ENCODE data around the gene STAC.

Gene STAC

GRCh38 chr3:36480911-36481648 is 100.8 kb downstream of the STAC start:
- Histone ChIP-seq H3K27me3 (ENCODE audit: low read depth, low read length) (no peaks in the 10 kb centered on the region), H3K36me3 (ENCODE audit: control insufficient read depth in 1 of 2, insufficient read depth in 2 of 2, low read length in 2 of 2) (no peaks in the 10 kb centered on the region), H3K27ac (ENCODE audit: low read length) (no peak overlapping the region), H3K4me3 (ENCODE audit: low read depth in 1 of 2, low read length in 2 of 2) (no peak overlapping the region), H3K4me1 (ENCODE audit: control insufficient read depth in 1 of 2, insufficient read depth in 2 of 2, low read length in 2 of 2) (no peaks in the 10 kb centered on the region), H3K9me3 (ENCODE audit: control insufficient read depth in 1 of 2, low read length in 2 of 2) (no peaks in the 10 kb centered on the region)

GRCh38 chr3:36482256-36482655 is 102.0 kb downstream of the STAC start:
- no peak overlapping the region for H3K4me3 ChIP-seq (ENCODE audit: low read depth in 1 of 2, low read length in 2 of 2)
- no peaks in the 10 kb centered on the region for H3K36me3 ChIP-seq (ENCODE audit: control insufficient read depth in 1 of 2, insufficient read depth in 2 of 2, low read length in 2 of 2)
- H3K27ac ChIP-seq (ENCODE audit: low read length), result no peak overlapping the region
- no peaks in the 10 kb centered on the region for H3K27me3 ChIP-seq (ENCODE audit: low read depth, low read length)
- no peaks in the 10 kb centered on the region for H3K9me3 ChIP-seq (ENCODE audit: control insufficient read depth in 1 of 2, low read length in 2 of 2)
- H3K4me1 ChIP-seq (ENCODE audit: control insufficient read depth in 1 of 2, insufficient read depth in 2 of 2, low read length in 2 of 2), result no peaks in the 10 kb centered on the region

GRCh38 chr3:36482880-36483279 is 102.6 kb downstream of the STAC start:
- Histone ChIP-seq H3K36me3 (ENCODE audit: control insufficient read depth in 1 of 2, insufficient read depth in 2 of 2, low read length in 2 of 2) (no peaks in the 10 kb centered on the region), H3K27ac (ENCODE audit: low read length) (no peak overlapping the region), H3K27me3 (ENCODE audit: low read depth, low read length) (no peaks in the 10 kb centered on the region), H3K4me3 (ENCODE audit: low read depth in 1 of 2, low read length in 2 of 2) (no peak overlapping the region), H3K4me1 (ENCODE audit: control insufficient read depth in 1 of 2, insufficient read depth in 2 of 2, low read length in 2 of 2) (no peaks in the 10 kb centered on the region), H3K9me3 (ENCODE audit: control insufficient read depth in 1 of 2, low read length in 2 of 2) (no peaks in the 10 kb centered on the region)

GRCh38 chr3:36483709-36484108 is 103.4 kb downstream of the STAC start:
- Histone ChIP-seq H3K27ac (ENCODE audit: low read length) (no peak overlapping the region), H3K4me1 (ENCODE audit: control insufficient read depth in 1 of 2, insufficient read depth in 2 of 2, low read length in 2 of 2) (no peaks in the 10 kb centered on the region), H3K36me3 (ENCODE audit: control insufficient read depth in 1 of 2, insufficient read depth in 2 of 2, low read length in 2 of 2) (no peaks in the 10 kb centered on the region), H3K27me3 (ENCODE audit: low read depth, low read length) (no peaks in the 10 kb centered on the region), H3K4me3 (ENCODE audit: low read depth in 1 of 2, low read length in 2 of 2) (no peak overlapping the region), H3K9me3 (ENCODE audit: control insufficient read depth in 1 of 2, low read length in 2 of 2) (no peaks in the 10 kb centered on the region)

GRCh38 chr3:36484386-36484785 is 104.1 kb downstream of the STAC start:
- no peaks in the 10 kb centered on the region for H3K9me3 ChIP-seq (ENCODE audit: control insufficient read depth in 1 of 2, low read length in 2 of 2)
- H3K27me3 ChIP-seq (ENCODE audit: low read depth, low read length), result no peaks in the 10 kb centered on the region
- no peak overlapping the region for H3K27ac ChIP-seq (ENCODE audit: low read length)
- H3K36me3 ChIP-seq (ENCODE audit: control insufficient read depth in 1 of 2, insufficient read depth in 2 of 2, low read length in 2 of 2), result no peaks in the 10 kb centered on the region
- H3K4me3 ChIP-seq (ENCODE audit: low read depth in 1 of 2, low read length in 2 of 2), result no peak overlapping the region
- H3K4me1 ChIP-seq (ENCODE audit: control insufficient read depth in 1 of 2, insufficient read depth in 2 of 2, low read length in 2 of 2), result no peaks in the 10 kb centered on the region

- no peak overlapping the region for H3K4me3 ChIP-seq (ENCODE audit: low read depth in 1 of 2, low read length in 2 of 2)
- no peaks in the 10 kb centered on the region for H3K9me3 ChIP-seq (ENCODE audit: control insufficient read depth in 1 of 2, low read length in 2 of 2)
- no peaks in the 10 kb centered on the region for H3K27me3 ChIP-seq (ENCODE audit: low read depth, low read length)
- no peak overlapping the region for H3K27ac ChIP-seq (ENCODE audit: low read length)
- H3K36me3 ChIP-seq (ENCODE audit: control insufficient read depth in 1 of 2, insufficient read depth in 2 of 2, low read length in 2 of 2), result no peaks in the 10 kb centered on the region
- peaks cover 0 to 6% of the 10 kb centered on the region in 2 donors for H3K4me1 ChIP-seq (ENCODE audit: control insufficient read depth in 1 of 2, insufficient read depth in 2 of 2, low read length in 2 of 2)
These were observed 105.9 kb downstream of the STAC start for GRCh38 chr3:36486009-36486795.

GRCh38 chr3:36487616-36488015 is 107.3 kb downstream of the STAC start:
- Histone ChIP-seq H3K4me3 (ENCODE audit: low read depth in 1 of 2, low read length in 2 of 2) (no peak overlapping the region), H3K36me3 (ENCODE audit: control insufficient read depth in 1 of 2, insufficient read depth in 2 of 2, low read length in 2 of 2) (no peaks in the 10 kb centered on the region), H3K27me3 (ENCODE audit: low read depth, low read length) (no peaks in the 10 kb centered on the region), H3K4me1 (ENCODE audit: control insufficient read depth in 1 of 2, insufficient read depth in 2 of 2, low read length in 2 of 2) (peaks cover 0 to 10% of the 10 kb centered on the region in 2 donors), H3K9me3 (ENCODE audit: control insufficient read depth in 1 of 2, low read length in 2 of 2) (no peaks in the 10 kb centered on the region), H3K27ac (ENCODE audit: low read length) (no peak overlapping the region)

GRCh38 chr3:36488077-36488789 is 107.9 kb downstream of the STAC start:
- Histone ChIP-seq H3K4me1 (ENCODE audit: control insufficient read depth in 1 of 2, insufficient read depth in 2 of 2, low read length in 2 of 2) (peaks cover 0 to 10% of the 10 kb centered on the region in 2 donors), H3K9me3 (ENCODE audit: control insufficient read depth in 1 of 2, low read length in 2 of 2) (no peaks in the 10 kb centered on the region), H3K27ac (ENCODE audit: low read length) (no peak overlapping the region), H3K27me3 (ENCODE audit: low read depth, low read length) (no peaks in the 10 kb centered on the region), H3K4me3 (ENCODE audit: low read depth in 1 of 2, low read length in 2 of 2) (no peak overlapping the region), H3K36me3 (ENCODE audit: control insufficient read depth in 1 of 2, insufficient read depth in 2 of 2, low read length in 2 of 2) (no peaks in the 10 kb centered on the region)

- H3K4me1 ChIP-seq (ENCODE audit: control insufficient read depth in 1 of 2, insufficient read depth in 2 of 2, low read length in 2 of 2), result peaks cover 0 to 10% of the 10 kb centered on the region in 2 donors
- no peaks in the 10 kb centered on the region for H3K27me3 ChIP-seq (ENCODE audit: low read depth, low read length)
- H3K36me3 ChIP-seq (ENCODE audit: control insufficient read depth in 1 of 2, insufficient read depth in 2 of 2, low read length in 2 of 2), result no peaks in the 10 kb centered on the region
- no peak overlapping the region for H3K27ac ChIP-seq (ENCODE audit: low read length)
- no peak overlapping the region for H3K4me3 ChIP-seq (ENCODE audit: low read depth in 1 of 2, low read length in 2 of 2)
- no peaks in the 10 kb centered on the region for H3K9me3 ChIP-seq (ENCODE audit: control insufficient read depth in 1 of 2, low read length in 2 of 2)
These were observed 108.8 kb downstream of the STAC start for GRCh38 chr3:36489101-36489500.

- Histone ChIP-seq H3K27me3 (ENCODE audit: low read depth, low read length) (no peaks in the 10 kb centered on the region), H3K4me3 (ENCODE audit: low read depth in 1 of 2, low read length in 2 of 2) (no peak overlapping the region), H3K9me3 (ENCODE audit: control insufficient read depth in 1 of 2, low read length in 2 of 2) (no peaks in the 10 kb centered on the region), H3K4me1 (ENCODE audit: control insufficient read depth in 1 of 2, insufficient read depth in 2 of 2, low read length in 2 of 2) (peaks cover 4 to 10% of the 10 kb centered on the region in 2 donors), H3K36me3 (ENCODE audit: control insufficient read depth in 1 of 2, insufficient read depth in 2 of 2, low read length in 2 of 2) (no peaks in the 10 kb centered on the region), H3K27ac (ENCODE audit: low read length) (no peak overlapping the region)
These were observed 109.5 kb downstream of the STAC start for GRCh38 chr3:36489679-36490425.

- Histone ChIP-seq H3K4me3 (ENCODE audit: low read depth in 1 of 2, low read length in 2 of 2) (no peak overlapping the region), H3K36me3 (ENCODE audit: control insufficient read depth in 1 of 2, insufficient read depth in 2 of 2, low read length in 2 of 2) (no peaks in the 10 kb centered on the region), H3K27ac (ENCODE audit: low read length) (no peak overlapping the region), H3K27me3 (ENCODE audit: low read depth, low read length) (no peaks in the 10 kb centered on the region), H3K4me1 (ENCODE audit: control insufficient read depth in 1 of 2, insufficient read depth in 2 of 2, low read length in 2 of 2) (peaks cover 4 to 22% of the 10 kb centered on the region in 2 donors), H3K9me3 (ENCODE audit: control insufficient read depth in 1 of 2, low read length in 2 of 2) (no peaks in the 10 kb centered on the region)
These were observed 112.7 kb downstream of the STAC start for GRCh38 chr3:36493051-36493450.
